Neural progenitor cell (in vitro differentiated cells): ENCODE measurements around the gene ZBED1. TPM values are rescaled to one million over a fixed set of nuclear protein-coding genes. Genes with fewer than 3 reads are reported as not detected.

Experiments used
- DNase-seq: peaks from one replicate; pipeline ENCODE4 v3.0.0-alpha.2; 2016; ENCODE audit warnings: low spot score
- H2AFZ ChIP-seq: fragments of 200-600 bp; sonication (generic); replicated peaks from 2 replicates; pipeline ENCODE4 v1.6.1; 2016; ENCODE audit warnings: antibody characterized with exemption
- H3F3A ChIP-seq: fragments of 200-600 bp; sonication (generic); 2 replicates; pipeline ENCODE4 v1.6.1; 2016; ENCODE audit warnings: antibody characterized with exemption, low read depth
- H3K27ac ChIP-seq: fragments of 200-600 bp; sonication (generic); 2 replicates; pipeline ENCODE4 v1.5.1; 2016; ENCODE audit warnings: mild to moderate bottlenecking
- H3K27me3 ChIP-seq: fragments of 200-600 bp; sonication (generic); 2 replicates; pipeline ENCODE4 v1.6.1; 2016; ENCODE audit warnings: mild to moderate bottlenecking, moderate library complexity
- H3K36me3 ChIP-seq: fragments of 200-600 bp; sonication (generic); 2 replicates; pipeline ENCODE4 v1.5.1; 2016
- H3K4me1 ChIP-seq: fragments of 200-600 bp; sonication (generic); 2 replicates; pipeline ENCODE4 v1.6.1; 2016; ENCODE audit warnings: mixed run types
- H3K4me2 ChIP-seq: fragments of 200-600 bp; sonication (generic); 2 replicates; pipeline ENCODE4 v1.6.1; 2016
- H3K4me3 ChIP-seq: fragments of 200-600 bp; sonication (generic); 2 replicates; pipeline ENCODE4 v1.5.1; 2016
- H3K79me2 ChIP-seq: fragments of 200-600 bp; sonication (generic); 2 replicates; pipeline ENCODE4 v1.6.1; 2016; ENCODE audit warnings: low read depth
- H3K9ac ChIP-seq: fragments of 200-600 bp; sonication (generic); 2 replicates; pipeline ENCODE4 v1.6.1; 2016
- H3K9me3 ChIP-seq: fragments of 200-600 bp; sonication (generic); 2 replicates; pipeline ENCODE4 v1.5.1; 2016; ENCODE audit warnings: low read depth
- H4K20me1 ChIP-seq: fragments of 200-600 bp; sonication (generic); 2 replicates; pipeline ENCODE4 v1.6.1; 2016; ENCODE audit warnings: low read depth
- H3K27ac Mint-ChIP-seq: 3 replicates; pipeline ENCODE4 v1.8.0; 2021; ENCODE audit warnings: mixed read lengths
- H3K27me3 Mint-ChIP-seq: 2 replicates; pipeline ENCODE4 v1.8.0; 2022; ENCODE audit warnings: low read depth, mild to moderate bottlenecking, inconsistent platforms, moderate library complexity, mixed read lengths; ENCODE audit not compliant: insufficient read depth
- H3K36me3 Mint-ChIP-seq: 3 replicates; pipeline ENCODE4 v1.8.0; 2021; ENCODE audit warnings: mixed read lengths
- H3K4me1 Mint-ChIP-seq: 3 replicates; pipeline ENCODE4 v1.8.0; 2021; ENCODE audit warnings: mixed read lengths
- H3K4me3 Mint-ChIP-seq: 3 replicates; pipeline ENCODE4 v1.8.0; 2021; ENCODE audit warnings: mild to moderate bottlenecking, moderate library complexity, mixed read lengths
- H3K9me3 Mint-ChIP-seq: 3 replicates; pipeline ENCODE4 v1.8.0; 2020; ENCODE audit warnings: mixed read lengths
- CTCF ChIP-seq: fragments of 200-600 bp; sonication (generic); IDR thresholded peaks from 2 replicates; pipeline ENCODE4 v1.5.1; 2017; ENCODE audit warnings: antibody characterized with exemption, mild to moderate bottlenecking
- EZH2 ChIP-seq: fragments of 200-600 bp; sonication (generic); IDR thresholded peaks from 2 replicates; pipeline ENCODE4 v1.6.1; 2017; ENCODE audit warnings: antibody characterized with exemption, mild to moderate bottlenecking, moderate library complexity
- EZH2phosphoT487 ChIP-seq: fragments of 200-600 bp; sonication (generic); IDR thresholded peaks from 2 replicates; pipeline ENCODE4 v1.6.1; 2017; ENCODE audit warnings: antibody characterized with exemption
- total RNA-seq: library from RNA; depleted of rRNA; stranded (reverse); fragments of >200 nt; gene quantifications from 2 replicates; pipeline ENCODE4 v1.2.3, GENCODE V29; 2015; ENCODE audit warnings: low replicate concordance

Gene ZBED1
- total RNA-seq, 1 donor from 2014 or later, result 36.9 TPM

DNA sequence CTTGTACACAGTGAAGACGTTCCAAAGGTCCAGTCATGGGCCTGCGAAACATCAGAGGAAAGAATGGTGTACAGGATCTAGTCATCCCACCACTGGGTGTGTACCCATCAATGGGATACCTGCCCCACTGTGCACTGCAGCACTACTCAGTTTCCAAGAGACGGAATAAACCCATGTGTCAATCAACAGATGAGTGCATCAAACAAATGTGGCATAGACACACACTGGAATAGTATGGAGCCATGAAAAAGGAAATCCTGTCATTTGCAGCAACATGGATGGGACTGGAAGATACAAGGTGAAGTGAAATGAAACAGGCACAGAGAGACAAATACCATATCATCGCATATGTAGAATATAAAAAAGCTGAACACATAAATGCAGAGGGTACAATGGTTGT is 48.0 kb downstream of the ZBED1 start:
- Histone ChIP-seq H3K9ac (no peak overlapping the region), H3K27me3 (no peaks in the 10 kb centered on the region), H3K27ac (no peak overlapping the region), H3K4me3 (no peak overlapping the region), H3K79me2 (peaks cover 57% of the 10 kb centered on the region), H3K4me2 (no peak overlapping the region), H3K4me1 (peaks cover 11% of the 10 kb centered on the region), H4K20me1 (no peaks in the 10 kb centered on the region), H3K9me3 (no peaks in the 10 kb centered on the region), H3F3A (peaks cover 29% of the 10 kb centered on the region), H3K36me3 (no peaks in the 10 kb centered on the region), H2AFZ (no peak overlapping the region)
- peaks cover 29% of the 10 kb centered on the region for H3K4me1 Mint-ChIP-seq
- peaks cover 3% of the 10 kb centered on the region for H3K9me3 Mint-ChIP-seq
- no peaks in the 10 kb centered on the region for H3K27me3 Mint-ChIP-seq
- H3K36me3 Mint-ChIP-seq, result peaks cover 11% of the 10 kb centered on the region
- no peak overlapping the region for H3K4me3 Mint-ChIP-seq
- no peak overlapping the region for H3K27ac Mint-ChIP-seq
- DNase-seq, result no peak
- TF ChIP-seq CTCF (no peak), EZH2phosphoT487 (no peak), EZH2 (no peak)

GRCh38 chrX:2452317-2452784 is 48.4 kb downstream of the ZBED1 start:
- Histone ChIP-seq H3K9ac (no peak overlapping the region), H3F3A (peaks cover 29% of the 10 kb centered on the region), H4K20me1 (no peaks in the 10 kb centered on the region), H3K4me1 (peaks cover 11% of the 10 kb centered on the region), H3K36me3 (no peaks in the 10 kb centered on the region), H3K9me3 (no peaks in the 10 kb centered on the region), H3K4me3 (no peak overlapping the region), H3K4me2 (no peak overlapping the region), H3K27ac (no peak overlapping the region), H2AFZ (no peak overlapping the region), H3K27me3 (no peaks in the 10 kb centered on the region), H3K79me2 (peaks cover 57% of the 10 kb centered on the region)
- Mint-ChIP-seq H3K36me3 (peaks cover 14% of the 10 kb centered on the region), H3K9me3 (peaks cover 6% of the 10 kb centered on the region), H3K27me3 (no peaks in the 10 kb centered on the region), H3K27ac (no peak overlapping the region), H3K4me1 (peaks cover 29% of the 10 kb centered on the region), H3K4me3 (no peak overlapping the region)
- TF ChIP-seq CTCF (no peak), EZH2phosphoT487 (no peak), EZH2 (no peak)
- DNase-seq, result no peak

DNA sequence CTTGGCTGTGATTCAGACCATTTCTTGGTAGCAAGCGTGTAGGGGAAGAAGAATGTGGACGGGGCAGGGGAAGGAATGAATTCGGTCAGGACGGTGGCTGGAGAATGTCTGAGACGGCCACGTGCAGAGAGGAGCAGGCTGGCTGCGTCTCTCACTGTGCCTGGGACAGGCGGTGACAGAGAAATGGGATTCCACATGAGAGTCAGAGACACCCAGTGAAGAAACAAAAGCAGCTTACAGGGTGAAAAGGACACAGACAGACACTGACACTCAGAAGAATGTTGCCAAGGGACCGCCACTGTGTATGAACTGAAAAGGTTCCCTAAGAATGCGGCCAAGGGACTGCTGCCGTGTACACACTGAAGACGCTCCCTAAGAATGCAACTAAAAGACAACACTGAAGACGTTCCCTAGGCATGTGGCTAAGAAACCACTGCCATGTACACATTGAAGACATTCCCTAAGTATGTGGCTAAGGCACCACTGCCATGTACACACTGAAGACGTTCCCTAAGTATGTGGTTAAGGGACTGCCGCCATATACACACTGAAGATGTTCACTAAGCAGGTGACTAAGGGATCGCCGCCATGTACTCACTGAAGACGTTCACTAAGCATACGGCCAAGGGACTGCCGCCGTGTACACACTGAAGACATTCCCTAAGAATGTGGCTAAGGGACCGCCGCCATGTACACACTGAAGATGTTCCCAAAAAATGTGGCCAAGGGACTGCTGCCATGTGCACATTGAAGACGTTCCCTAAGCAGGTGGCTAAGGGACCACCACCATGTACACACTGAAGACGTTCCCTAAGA is 49.1 kb downstream of the ZBED1 start:
- no peaks in the 10 kb centered on the region for H3K27me3 Mint-ChIP-seq
- peaks cover 27% of the 10 kb centered on the region for H3K4me1 Mint-ChIP-seq
- TF ChIP-seq EZH2phosphoT487 (no peak), EZH2 (no peak), CTCF (no peak)
- peaks cover 20% of the 10 kb centered on the region for H3K36me3 Mint-ChIP-seq
- Histone ChIP-seq H3K27ac (peak overlapping the region; percentile 67), H3K36me3 (no peaks in the 10 kb centered on the region), H3K79me2 (peaks cover 58% of the 10 kb centered on the region), H3K4me1 (peaks cover 11% of the 10 kb centered on the region), H4K20me1 (no peaks in the 10 kb centered on the region), H3F3A (peaks cover 29% of the 10 kb centered on the region), H3K9me3 (no peaks in the 10 kb centered on the region), H3K4me3 (no peak overlapping the region), H3K9ac (no peak overlapping the region), H2AFZ (peak overlapping the region; percentile 13), H3K27me3 (no peaks in the 10 kb centered on the region), H3K4me2 (peak overlapping the region; percentile 35)
- peak overlapping the region; percentile 14 for H3K4me3 Mint-ChIP-seq
- H3K27ac Mint-ChIP-seq, result peak overlapping the region; percentile 85
- H3K9me3 Mint-ChIP-seq, result peaks cover 11% of the 10 kb centered on the region
- peak; percentile 76 for DNase-seq
